DND-41 (cell line): ENCODE data around the gene SLC5A12.

Experiments used
- ATAC-seq: fragments of 200-7000 bp; cut with Tn5 transposase; 3 replicates; pipeline ENCODE4 v1.9.1; 2021; ENCODE audit warnings: low read depth; ENCODE audit not compliant: insufficient read depth
- DNase-seq: peaks from one replicate; pipeline ENCODE4 v3.0.0-alpha.2; 2020
- H2AFZ ChIP-seq: 2 replicates; pipeline ENCODE4 v1.6.0; 2012; ENCODE audit warnings: low read depth, low read length
- H3K27ac ChIP-seq: 2 replicates; pipeline ENCODE4 v1.5.1; 2012; ENCODE audit warnings: low read length, inconsistent platforms
- H3K27me3 ChIP-seq: fragments of 200-600 bp; sonication (generic); 2 replicates; pipeline ENCODE4 v1.6.0; 2012; ENCODE audit warnings: low read length, mild to moderate bottlenecking, inconsistent platforms; ENCODE audit not compliant: insufficient read depth, poor library complexity
- H3K36me3 ChIP-seq: 2 replicates; pipeline ENCODE4 v1.5.1; 2012; ENCODE audit warnings: low read length, inconsistent platforms; ENCODE audit not compliant: insufficient read depth
- H3K4me1 ChIP-seq: 2 replicates; pipeline ENCODE4 v1.5.1; 2012; ENCODE audit warnings: mild to moderate bottlenecking, low read length; ENCODE audit not compliant: insufficient read depth
- H3K4me2 ChIP-seq: 2 replicates; pipeline ENCODE4 v1.6.0; 2012; ENCODE audit warnings: mild to moderate bottlenecking, moderate library complexity, low read length, inconsistent platforms; ENCODE audit not compliant: insufficient read depth
- H3K4me3 ChIP-seq, 2 experiments: fragments of 200-600 bp in 1 of 2; shearing (Covaris generic) in 1 of 2; 2 replicates each; pipeline ENCODE4 v1.5.1; 2012 to 2016; ENCODE audit warnings: inconsistent platforms in 2 of 2, low read length in 2 of 2, mild to moderate bottlenecking in 2 of 2, low read depth in 1 of 2, moderate library complexity in 1 of 2
- H3K79me2 ChIP-seq: 2 replicates; pipeline ENCODE4 v1.6.0; 2012; ENCODE audit warnings: low read length, inconsistent platforms; ENCODE audit not compliant: insufficient read depth
- H3K9ac ChIP-seq: 2 replicates; pipeline ENCODE4 v1.6.0; 2012; ENCODE audit warnings: low read depth, mild to moderate bottlenecking, inconsistent platforms, low read length, moderate library complexity
- H3K9me3 ChIP-seq: 2 replicates; pipeline ENCODE4 v1.5.1; 2012; ENCODE audit warnings: low read length, moderate library complexity, mild to moderate bottlenecking, inconsistent platforms; ENCODE audit not compliant: insufficient read depth, severe bottlenecking
- H4K20me1 ChIP-seq: 2 replicates; pipeline ENCODE4 v1.6.0; 2012; ENCODE audit warnings: low read length; ENCODE audit not compliant: insufficient read depth
- CTCF ChIP-seq: IDR thresholded peaks from 2 replicates; pipeline ENCODE4 v1.5.1; 2012; ENCODE audit warnings: borderline replicate concordance, low read length, moderate library complexity, mild to moderate bottlenecking; ENCODE audit not compliant: poor library complexity, severe bottlenecking; ENCODE audit errors: extremely low read depth
- EZH2 ChIP-seq: IDR thresholded peaks from 3 replicates; pipeline ENCODE4 v1.6.1; 2012; ENCODE audit warnings: borderline replicate concordance, low read depth, mild to moderate bottlenecking, moderate library complexity, low read length, inconsistent platforms; ENCODE audit not compliant: severe bottlenecking

Gene SLC5A12

GRCh38 chr11:26739366-26740073 lies 17.7 kb upstream of the SLC5A12 start:
- H3K4me2 ChIP-seq = no peak overlapping the region
- H3K79me2 ChIP-seq = no peaks in the 10 kb centered on the region
- TF ChIP-seq CTCF = no peak
- TF ChIP-seq EZH2 = no peak
- ATAC-seq = no peak
- H4K20me1 ChIP-seq = no peaks in the 10 kb centered on the region
- H3K27ac ChIP-seq = no peak overlapping the region
- DNase-seq = no peak
- H3K36me3 ChIP-seq = no peaks in the 10 kb centered on the region
- H2AFZ ChIP-seq = no peak overlapping the region
- no peak overlapping the region for H3K4me3 ChIP-seq
- no peaks in the 10 kb centered on the region for H3K4me1 ChIP-seq
- H3K9me3 ChIP-seq = no peaks in the 10 kb centered on the region
- no peaks in the 10 kb centered on the region for H3K27me3 ChIP-seq
- no peak overlapping the region for H3K9ac ChIP-seq

GRCh38 chr11:26734691-26735090 lies 12.8 kb upstream of the SLC5A12 start:
- no peak overlapping the region for H3K9ac ChIP-seq

GRCh38 chr11:26731084-26731456 lies 9.2 kb upstream of the SLC5A12 start:
- DNase-seq (no peak), ATAC-seq (no peak)
- no peaks in the 10 kb centered on the region for H3K4me1 ChIP-seq
- no peak overlapping the region for H3K4me3 ChIP-seq
- no peak overlapping the region for H3K9ac ChIP-seq
- H3K4me2 ChIP-seq = no peak overlapping the region
- H2AFZ ChIP-seq = no peak overlapping the region
- no peaks in the 10 kb centered on the region for H3K79me2 ChIP-seq
- H3K27me3 ChIP-seq = no peaks in the 10 kb centered on the region
- TF ChIP-seq CTCF (no peak), EZH2 (no peak)
- no peaks in the 10 kb centered on the region for H3K9me3 ChIP-seq
- no peak overlapping the region for H3K27ac ChIP-seq
- H3K36me3 ChIP-seq = no peaks in the 10 kb centered on the region
- no peaks in the 10 kb centered on the region for H4K20me1 ChIP-seq

More at GRCh38 chr11:26734691-26735090, 12.8 kb upstream of the SLC5A12 start:
- H3K4me2 ChIP-seq = no peak overlapping the region
- no peak overlapping the region for H2AFZ ChIP-seq
- no peak overlapping the region for H3K4me3 ChIP-seq
- H3K27me3 ChIP-seq = no peaks in the 10 kb centered on the region
- DNase-seq = no peak
- ATAC-seq = no peak
- H3K4me1 ChIP-seq = no peaks in the 10 kb centered on the region
- H3K27ac ChIP-seq = no peak overlapping the region
- no peaks in the 10 kb centered on the region for H3K79me2 ChIP-seq
- no peaks in the 10 kb centered on the region for H3K9me3 ChIP-seq
- no peaks in the 10 kb centered on the region for H4K20me1 ChIP-seq
- H3K36me3 ChIP-seq = no peaks in the 10 kb centered on the region
- TF ChIP-seq CTCF (no peak), EZH2 (no peak)
